Upper lobe of left lung (tissue), 4 donors: Measurements from ENCODE around the gene CEP170.

Experiments
- EP300 ChIP-seq, 4 donors: sonication (generic); formaldehyde crosslinking; IDR thresholded peaks; one replicate each; pipeline ENCODE4 v1.5.1; 2017; ENCODE audit warnings: antibody characterized with exemption in 4 of 4, control low read depth in 2 of 4
- POLR2A ChIP-seq, 4 donors: fragments of 450-650 bp; IDR thresholded peaks; one replicate each; pipeline ENCODE4 v1.5.1; 2016 to 2017; ENCODE audit warnings: antibody characterized with exemption in 4 of 4, mild to moderate bottlenecking in 2 of 4

DNA sequence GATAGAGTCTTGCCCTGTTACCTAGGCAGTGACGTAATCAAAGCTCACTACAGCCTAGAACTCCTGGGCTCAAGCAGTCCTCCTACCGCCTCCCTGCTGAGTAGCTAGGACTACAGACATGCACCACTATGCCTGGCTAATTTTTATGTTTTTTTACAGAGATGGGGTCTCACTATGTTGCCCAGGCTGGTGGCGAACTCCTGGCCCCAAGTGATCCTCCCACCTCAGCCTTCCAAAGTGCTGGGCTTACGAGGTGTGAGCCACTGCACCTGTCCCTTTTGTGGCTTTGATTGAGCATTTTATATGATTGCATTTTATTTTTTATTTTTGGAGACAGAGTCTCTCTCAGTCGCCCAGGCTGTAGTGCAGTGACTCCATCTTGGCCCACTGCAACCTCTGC, 26.6 kb upstream of the CEP170 start:
- TF ChIP-seq EP300 (IDR thresholded peaks at IDR 0.05) (no peak), POLR2A (IDR thresholded peaks at IDR 0.05) (no peak)
